ENCODE results near the gene NOC4L. TPM values are rescaled to one million over a fixed set of nuclear protein-coding genes. Genes with fewer than 3 reads are reported as not detected.

NOC4L gene
- total RNA-seq, 1 donor from 2014 or later: 16.5 TPM

DNA sequence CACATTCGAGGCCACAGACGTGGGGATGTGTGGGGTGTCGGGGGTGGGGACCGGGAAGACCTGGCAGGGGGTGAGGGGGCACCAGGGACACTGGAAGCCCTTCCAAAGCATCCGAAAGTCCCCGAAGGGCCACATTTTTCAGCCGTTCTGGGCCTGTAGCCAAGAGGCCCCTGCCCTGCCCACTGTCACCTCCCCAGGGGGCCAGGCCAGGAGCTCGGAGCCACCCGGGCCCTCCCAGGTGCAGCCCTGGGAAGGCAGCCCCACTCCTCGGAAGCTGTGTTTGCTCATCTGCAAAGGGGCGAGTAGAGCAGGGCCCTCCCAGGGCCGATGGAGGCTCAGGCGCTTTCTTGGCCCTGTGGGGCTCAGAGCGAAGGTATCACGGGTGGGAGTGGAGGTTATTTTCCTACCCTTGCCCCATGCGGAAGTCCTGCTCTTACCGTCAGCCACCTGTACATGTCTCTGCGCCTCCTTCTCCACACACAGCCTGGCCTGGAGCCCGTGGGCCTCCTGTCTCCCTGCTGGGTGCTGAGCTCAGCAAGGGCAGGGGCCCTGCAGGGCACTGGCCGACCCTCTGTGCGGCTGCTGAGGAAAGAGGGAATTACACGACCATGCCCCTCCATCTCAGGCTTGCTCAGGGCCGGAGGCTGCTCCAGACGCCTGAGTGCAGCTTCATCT lies 27.2 kb downstream of the NOC4L start:
- H3K36me3 ChIP-seq (ENCODE audit: insufficient read depth, low read length): no peaks in the 10 kb centered on the region
- H3K4me1 ChIP-seq (ENCODE audit: insufficient read depth, low read length): peaks cover 10% of the 10 kb centered on the region
- H3K27me3 ChIP-seq (ENCODE audit: insufficient read depth, low read length): peaks cover 14% of the 10 kb centered on the region
- H4K20me1 ChIP-seq (ENCODE audit: insufficient read depth, low read length): no peaks in the 10 kb centered on the region
- H3K9me3 Mint-ChIP-seq (ENCODE audit: unreplicated experiment): peaks cover 3% of the 10 kb centered on the region
- H2AFZ ChIP-seq (ENCODE audit: low read depth, low read length): no peak overlapping the region
- no peak for FAIRE-seq
- no peak overlapping the region for H3K27ac ChIP-seq (ENCODE audit: low read depth, low read length)
- no peak overlapping the region for H3K4me3 Mint-ChIP-seq (ENCODE audit: unreplicated experiment)
- TF ChIP-seq, protein P1, sequence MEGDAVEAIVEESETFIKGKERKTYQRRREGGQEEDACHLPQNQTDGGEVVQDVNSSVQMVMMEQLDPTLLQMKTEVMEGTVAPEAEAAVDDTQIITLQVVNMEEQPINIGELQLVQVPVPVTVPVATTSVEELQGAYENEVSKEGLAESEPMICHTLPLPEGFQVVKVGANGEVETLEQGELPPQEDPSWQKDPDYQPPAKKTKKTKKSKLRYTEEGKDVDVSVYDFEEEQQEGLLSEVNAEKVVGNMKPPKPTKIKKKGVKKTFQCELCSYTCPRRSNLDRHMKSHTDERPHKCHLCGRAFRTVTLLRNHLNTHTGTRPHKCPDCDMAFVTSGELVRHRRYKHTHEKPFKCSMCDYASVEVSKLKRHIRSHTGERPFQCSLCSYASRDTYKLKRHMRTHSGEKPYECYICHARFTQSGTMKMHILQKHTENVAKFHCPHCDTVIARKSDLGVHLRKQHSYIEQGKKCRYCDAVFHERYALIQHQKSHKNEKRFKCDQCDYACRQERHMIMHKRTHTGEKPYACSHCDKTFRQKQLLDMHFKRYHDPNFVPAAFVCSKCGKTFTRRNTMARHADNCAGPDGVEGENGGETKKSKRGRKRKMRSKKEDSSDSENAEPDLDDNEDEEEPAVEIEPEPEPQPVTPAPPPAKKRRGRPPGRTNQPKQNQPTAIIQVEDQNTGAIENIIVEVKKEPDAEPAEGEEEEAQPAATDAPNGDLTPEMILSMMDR (IDR thresholded peaks at IDR 0.05; ENCODE audit: insufficient read depth, low read depth, low read length): no peak
- no peak for TF ChIP-seq EZH2 (IDR thresholded peaks at IDR 0.05; ENCODE audit: insufficient read depth, low read length)
- DNase-seq (ENCODE audit: low read depth): no peak
- H3K4me2 ChIP-seq (ENCODE audit: low read length): no peak overlapping the region
- peaks cover 3% of the 10 kb centered on the region for H3K4me1 Mint-ChIP-seq (ENCODE audit: low read depth, unreplicated experiment)
- H3K27me3 Mint-ChIP-seq (ENCODE audit: low read depth, unreplicated experiment): peaks cover 47% of the 10 kb centered on the region
- H3K27ac Mint-ChIP-seq (ENCODE audit: unreplicated experiment): no peak overlapping the region
- H3K36me3 Mint-ChIP-seq (ENCODE audit: low read depth, unreplicated experiment): no peaks in the 10 kb centered on the region
- peaks cover 6% of the 10 kb centered on the region for H3K9me3 ChIP-seq (ENCODE audit: insufficient read depth, low read depth, low read length)
- H3K4me3 ChIP-seq (ENCODE audit: insufficient read depth, low read depth, low read length): no peak overlapping the region
- no peaks in the 10 kb centered on the region for H3K79me2 ChIP-seq (ENCODE audit: insufficient read depth, low read length)
- H3K9ac ChIP-seq (ENCODE audit: low read length): no peak overlapping the region

DNA sequence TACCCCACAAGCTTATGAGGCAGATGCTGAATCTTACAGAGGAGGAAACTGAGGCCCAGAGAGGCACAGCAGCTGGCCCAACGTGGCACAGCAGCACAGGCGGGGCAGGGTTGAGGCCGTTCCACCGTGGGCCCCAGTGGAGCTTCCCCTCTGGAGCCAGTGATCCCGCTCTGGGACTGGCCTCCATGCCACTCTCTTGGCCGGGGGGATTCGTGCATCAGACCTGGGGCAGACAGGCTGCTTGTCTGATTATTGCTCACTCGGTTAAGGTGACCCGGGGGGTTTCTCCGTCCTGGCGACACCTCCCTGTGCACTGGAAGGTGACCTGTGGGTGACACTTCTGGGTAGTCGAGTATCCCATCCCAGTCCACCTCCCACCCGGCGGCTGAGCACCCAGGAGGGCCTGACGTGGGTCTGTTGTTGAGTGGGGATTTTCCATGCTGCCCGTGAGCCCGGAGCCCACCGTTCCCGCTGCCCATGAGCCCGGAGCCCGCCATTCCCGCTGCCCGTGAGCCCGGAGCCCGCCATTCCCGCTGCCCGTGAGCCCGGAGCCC lies 27.8 kb downstream of the NOC4L start:
- H3K79me2 ChIP-seq (ENCODE audit: insufficient read depth, low read length): no peaks in the 10 kb centered on the region
- Mint-ChIP-seq H3K4me1 (ENCODE audit: low read depth, unreplicated experiment) (peaks cover 3% of the 10 kb centered on the region), H3K9me3 (ENCODE audit: unreplicated experiment) (peaks cover 3% of the 10 kb centered on the region), H3K27ac (ENCODE audit: unreplicated experiment) (no peak overlapping the region), H3K4me3 (ENCODE audit: unreplicated experiment) (no peak overlapping the region), H3K36me3 (ENCODE audit: low read depth, unreplicated experiment) (no peaks in the 10 kb centered on the region), H3K27me3 (ENCODE audit: low read depth, unreplicated experiment) (peaks cover 49% of the 10 kb centered on the region)
- H3K27ac ChIP-seq (ENCODE audit: low read depth, low read length): no peak overlapping the region
- no peak overlapping the region for H3K9ac ChIP-seq (ENCODE audit: low read length)
- FAIRE-seq (no peak), DNase-seq (ENCODE audit: low read depth) (no peak)
- H4K20me1 ChIP-seq (ENCODE audit: insufficient read depth, low read length): no peaks in the 10 kb centered on the region
- H3K4me1 ChIP-seq (ENCODE audit: insufficient read depth, low read length): peaks cover 10% of the 10 kb centered on the region
- H2AFZ ChIP-seq (ENCODE audit: low read depth, low read length): no peak overlapping the region
- no peak overlapping the region for H3K4me2 ChIP-seq (ENCODE audit: low read length)
- peaks cover under 1% of the 10 kb centered on the region for H3K9me3 ChIP-seq (ENCODE audit: insufficient read depth, low read depth, low read length)
- H3K4me3 ChIP-seq (ENCODE audit: insufficient read depth, low read depth, low read length): no peak overlapping the region
- H3K36me3 ChIP-seq (ENCODE audit: insufficient read depth, low read length): no peaks in the 10 kb centered on the region
- H3K27me3 ChIP-seq (ENCODE audit: insufficient read depth, low read length): peaks cover 14% of the 10 kb centered on the region
- TF ChIP-seq, protein P1 (IDR thresholded peaks at IDR 0.05; ENCODE audit: insufficient read depth, low read depth, low read length): no peak
- TF ChIP-seq EZH2 (IDR thresholded peaks at IDR 0.05; ENCODE audit: insufficient read depth, low read length): no peak

DNA sequence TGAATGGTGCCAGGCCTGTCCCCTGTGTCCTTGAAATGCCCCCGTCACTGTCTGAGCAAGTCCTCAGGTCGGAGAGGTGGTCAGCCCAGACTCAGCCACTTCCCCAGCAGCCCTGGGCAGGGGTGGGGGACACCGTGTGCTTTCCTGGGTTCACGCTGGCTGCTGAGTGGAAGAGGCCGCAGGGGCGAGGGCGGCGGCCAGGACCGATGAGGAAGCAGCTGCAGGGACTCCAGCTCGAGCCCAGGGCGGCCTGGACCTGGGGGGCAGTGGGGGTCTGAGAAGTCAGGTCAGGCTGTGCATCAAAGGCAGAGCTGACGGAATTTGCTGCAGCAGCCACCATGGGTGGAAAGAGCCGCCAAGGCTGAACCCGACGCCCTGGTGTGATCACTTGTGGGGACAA lies 28.4 kb downstream of the NOC4L start:
- Mint-ChIP-seq H3K4me1 (ENCODE audit: low read depth, unreplicated experiment) (peaks cover 3% of the 10 kb centered on the region), H3K27ac (ENCODE audit: unreplicated experiment) (peak overlapping the region; percentile 58)
- H3K9me3 ChIP-seq (ENCODE audit: insufficient read depth, low read depth, low read length): no peaks in the 10 kb centered on the region

More for the DNA sequence above, 28.4 kb downstream of the NOC4L start:
- Histone ChIP-seq H3K4me2 (ENCODE audit: low read length) (no peak overlapping the region), H3K27ac (ENCODE audit: low read depth, low read length) (no peak overlapping the region), H3K27me3 (ENCODE audit: insufficient read depth, low read length) (peaks cover 12% of the 10 kb centered on the region), H2AFZ (ENCODE audit: low read depth, low read length) (no peak overlapping the region), H4K20me1 (ENCODE audit: insufficient read depth, low read length) (no peaks in the 10 kb centered on the region), H3K4me3 (ENCODE audit: insufficient read depth, low read depth, low read length) (no peak overlapping the region), H3K9ac (ENCODE audit: low read length) (no peak overlapping the region), H3K36me3 (ENCODE audit: insufficient read depth, low read length) (no peaks in the 10 kb centered on the region), H3K4me1 (ENCODE audit: insufficient read depth, low read length) (peaks cover 10% of the 10 kb centered on the region), H3K79me2 (ENCODE audit: insufficient read depth, low read length) (no peaks in the 10 kb centered on the region)
- FAIRE-seq: no peak
- no peak for TF ChIP-seq EZH2 (IDR thresholded peaks at IDR 0.05; ENCODE audit: insufficient read depth, low read length)
- TF ChIP-seq, protein P1 (IDR thresholded peaks at IDR 0.05; ENCODE audit: insufficient read depth, low read depth, low read length): no peak
- no peak for DNase-seq (ENCODE audit: low read depth)
- H3K36me3 Mint-ChIP-seq (ENCODE audit: low read depth, unreplicated experiment): no peaks in the 10 kb centered on the region
- peaks cover 45% of the 10 kb centered on the region for H3K27me3 Mint-ChIP-seq (ENCODE audit: low read depth, unreplicated experiment)
- no peak overlapping the region for H3K4me3 Mint-ChIP-seq (ENCODE audit: unreplicated experiment)
- H3K9me3 Mint-ChIP-seq (ENCODE audit: unreplicated experiment): no peaks in the 10 kb centered on the region
